Measurements from ENCODE around the gene METTL1. TPM values are rescaled to one million over a fixed set of nuclear protein-coding genes. Genes with fewer than 3 reads are reported as not detected.
A peak's percentile ranks its signal among the peaks of the same experiment; 100 is the strongest.

METTL1 gene
- total and polyA plus RNA-seq, 4 donors = 2.8 to 11.2 (median 7.1) TPM

- no peak for TF ChIP-seq FOXA2 (IDR thresholded peaks at IDR 0.05)
- TF ChIP-seq TAF1 (conservative IDR thresholded peaks at IDR 0.05) = no peak
- no peak for TF ChIP-seq GABPA (IDR thresholded peaks at IDR 0.05 in 1 of 2, conservative IDR thresholded peaks at IDR 0.05 in 1 of 2)
- no peak for TF ChIP-seq FOXA1 (IDR thresholded peaks at IDR 0.05)
- no peak for TF ChIP-seq EGR1 (IDR thresholded peaks at IDR 0.05; ENCODE audit: low read depth in 2 of 2)
- no peak for TF ChIP-seq HNF4G (IDR thresholded peaks at IDR 0.05)
- TF ChIP-seq RAD21 (IDR thresholded peaks at IDR 0.05) = no peak
- TF ChIP-seq SP1 (IDR thresholded peaks at IDR 0.05) = peak; percentile 55
- TF ChIP-seq HNF4A (conservative IDR thresholded peaks at IDR 0.05) = peak; percentile 45 to 62
- TF ChIP-seq REST (IDR thresholded peaks at IDR 0.05) = no peak
- TF ChIP-seq MAX (IDR thresholded peaks at IDR 0.05) = no peak
- no peak for TF ChIP-seq JUND (IDR thresholded peaks at IDR 0.05)
- no peak for TF ChIP-seq RXRA (IDR thresholded peaks at IDR 0.05)
- no peak for TF ChIP-seq ZBTB33 (IDR thresholded peaks at IDR 0.05)
- TF ChIP-seq YY1 (IDR thresholded peaks at IDR 0.05) = no peak
- Histone ChIP-seq H3K36me3 (ENCODE audit: control insufficient read depth in 4 of 4, insufficient read depth in 3 of 4, low read depth in 1 of 4, low read length in 3 of 4) (no peaks in the 10 kb centered on the region), H3K27me3 (ENCODE audit: control insufficient read depth in 4 of 4, insufficient read depth in 4 of 4, low read length in 3 of 4) (peaks cover 0 to 10% (median 4%) of the 10 kb centered on the region in 4 donors), H3K27ac (ENCODE audit: low read depth in 1 of 2, low read length in 2 of 2) (no peak overlapping the region), H3K9me3 (ENCODE audit: control insufficient read depth in 4 of 4, low read length in 3 of 4) (no peaks in the 10 kb centered on the region), H3K4me3 (ENCODE audit: low read depth in 1 of 3, low read length in 3 of 3) (no peak overlapping the region), H3K4me1 (ENCODE audit: control insufficient read depth in 4 of 4, insufficient read depth in 4 of 4, low read length in 3 of 4) (peaks cover 3 to 22% (median 15%) of the 10 kb centered on the region in 4 donors), H3K9ac (ENCODE audit: low read depth in 1 of 2, low read length in 2 of 2) (no peak overlapping the region)
- DNase-seq (ENCODE audit: low spot score) = no peak
- 20% methylated on average over 8 of the region's 8 CpGs for WGBS
These were observed 36.6 kb downstream of the METTL1 start for GRCh38 chr12:57735198-57735855.

- Histone ChIP-seq H3K4me1 (ENCODE audit: control insufficient read depth in 4 of 4, insufficient read depth in 4 of 4, low read length in 3 of 4) (peaks cover 3 to 22% (median 15%) of the 10 kb centered on the region in 4 donors), H3K9ac (ENCODE audit: low read depth in 1 of 2, low read length in 2 of 2) (no peak overlapping the region), H3K27me3 (ENCODE audit: control insufficient read depth in 4 of 4, insufficient read depth in 4 of 4, low read length in 3 of 4) (peaks cover 0 to 10% (median 4%) of the 10 kb centered on the region in 4 donors), H3K27ac (ENCODE audit: low read depth in 1 of 2, low read length in 2 of 2) (no peak overlapping the region), H3K4me3 (ENCODE audit: low read depth in 1 of 3, low read length in 3 of 3) (no peak overlapping the region), H3K9me3 (ENCODE audit: control insufficient read depth in 4 of 4, low read length in 3 of 4) (no peaks in the 10 kb centered on the region), H3K36me3 (ENCODE audit: control insufficient read depth in 4 of 4, insufficient read depth in 3 of 4, low read depth in 1 of 4, low read length in 3 of 4) (no peaks in the 10 kb centered on the region)
- WGBS = 86% methylated on average over 4 of the region's 4 CpGs
- DNase-seq (ENCODE audit: low spot score) = no peak
- TF ChIP-seq TAF1 (conservative IDR thresholded peaks at IDR 0.05) = no peak
- TF ChIP-seq JUND (IDR thresholded peaks at IDR 0.05) = no peak
- TF ChIP-seq GABPA (IDR thresholded peaks at IDR 0.05 in 1 of 2, conservative IDR thresholded peaks at IDR 0.05 in 1 of 2) = no peak
- no peak for TF ChIP-seq ZBTB33 (IDR thresholded peaks at IDR 0.05)
- TF ChIP-seq RAD21 (IDR thresholded peaks at IDR 0.05) = no peak
- no peak for TF ChIP-seq MAX (IDR thresholded peaks at IDR 0.05)
- TF ChIP-seq ATF3 (IDR thresholded peaks at IDR 0.05) = no peak
- TF ChIP-seq CTCF (IDR thresholded peaks at IDR 0.05; ENCODE audit: low read depth, low read length, missing input control) = no peak
- no peak for TF ChIP-seq HNF4G (IDR thresholded peaks at IDR 0.05)
- TF ChIP-seq SP1 (IDR thresholded peaks at IDR 0.05) = no peak
- no peak for TF ChIP-seq NR2F2 (IDR thresholded peaks at IDR 0.05)
- no peak for TF ChIP-seq EGR1 (IDR thresholded peaks at IDR 0.05; ENCODE audit: low read depth in 2 of 2)
- TF ChIP-seq FOXA1 (IDR thresholded peaks at IDR 0.05) = no peak
- TF ChIP-seq RXRA (IDR thresholded peaks at IDR 0.05) = no peak
These were observed 37.3 kb downstream of the METTL1 start for GRCh38 chr12:57734591-57734990.
